Right forelimb (tissue), 1 donor: ENCODE measurements around the gene CLCF1.

Experiments used
- DNase-seq: peaks from one replicate; pipeline ENCODE4 v3.0.0-alpha.2; 2018

Gene CLCF1

GRCh38 chr11:67374571-67375281 is 1.3 kb upstream of the CLCF1 start:
- DNase-seq, result no peak

GRCh38 chr11:67373648-67374570 is 511 bp upstream of the CLCF1 start:
- no peak for DNase-seq

GRCh38 chr11:67372321-67372992 is 941 bp downstream of the CLCF1 start:
- DNase-seq, result no peak

GRCh38 chr11:67371911-67372320 is 1.5 kb downstream of the CLCF1 start:
- DNase-seq, result no peak

- no peak for DNase-seq
Measured at GRCh38 chr11:67371189-67371910, 2.0 kb downstream of the CLCF1 start.

GRCh38 chr11:67370351-67371076 is 2.9 kb downstream of the CLCF1 start:
- no peak for DNase-seq

GRCh38 chr11:67369801-67370284 is 3.6 kb downstream of the CLCF1 start:
- DNase-seq, result no peak

GRCh38 chr11:67369275-67369674 is 4.1 kb downstream of the CLCF1 start:
- no peak for DNase-seq

GRCh38 chr11:67368621-67369020 is 4.8 kb downstream of the CLCF1 start:
- DNase-seq, result no peak

GRCh38 chr11:67367761-67368227 is 5.6 kb downstream of the CLCF1 start:
- no peak for DNase-seq

- no peak for DNase-seq
Measured at GRCh38 chr11:67366961-67367760, 6.2 kb downstream of the CLCF1 start.

- no peak for DNase-seq
Measured at GRCh38 chr11:67366546-67366945, 6.9 kb downstream of the CLCF1 start.

GRCh38 chr11:67365736-67366444 is 7.5 kb downstream of the CLCF1 start:
- DNase-seq, result no peak

- DNase-seq, result no peak
Measured at GRCh38 chr11:67364783-67365722, 8.3 kb downstream of the CLCF1 start.

GRCh38 chr11:67364169-67364568 is 9.2 kb downstream of the CLCF1 start:
- DNase-seq, result no peak

- DNase-seq, result no peak
Measured at GRCh38 chr11:67357831-67358670, 15.3 kb downstream of the CLCF1 start.

GRCh38 chr11:67356864-67357561 is 16.4 kb downstream of the CLCF1 start:
- no peak for DNase-seq
